ENCODE results near the gene ANAPC15.
"Not testable (repeated sequence)": the region's sequence is repeated elsewhere in the genome, so short reads cannot be mapped to it uniquely, and the experiment has no call there.

The ANAPC15 gene

DNA sequence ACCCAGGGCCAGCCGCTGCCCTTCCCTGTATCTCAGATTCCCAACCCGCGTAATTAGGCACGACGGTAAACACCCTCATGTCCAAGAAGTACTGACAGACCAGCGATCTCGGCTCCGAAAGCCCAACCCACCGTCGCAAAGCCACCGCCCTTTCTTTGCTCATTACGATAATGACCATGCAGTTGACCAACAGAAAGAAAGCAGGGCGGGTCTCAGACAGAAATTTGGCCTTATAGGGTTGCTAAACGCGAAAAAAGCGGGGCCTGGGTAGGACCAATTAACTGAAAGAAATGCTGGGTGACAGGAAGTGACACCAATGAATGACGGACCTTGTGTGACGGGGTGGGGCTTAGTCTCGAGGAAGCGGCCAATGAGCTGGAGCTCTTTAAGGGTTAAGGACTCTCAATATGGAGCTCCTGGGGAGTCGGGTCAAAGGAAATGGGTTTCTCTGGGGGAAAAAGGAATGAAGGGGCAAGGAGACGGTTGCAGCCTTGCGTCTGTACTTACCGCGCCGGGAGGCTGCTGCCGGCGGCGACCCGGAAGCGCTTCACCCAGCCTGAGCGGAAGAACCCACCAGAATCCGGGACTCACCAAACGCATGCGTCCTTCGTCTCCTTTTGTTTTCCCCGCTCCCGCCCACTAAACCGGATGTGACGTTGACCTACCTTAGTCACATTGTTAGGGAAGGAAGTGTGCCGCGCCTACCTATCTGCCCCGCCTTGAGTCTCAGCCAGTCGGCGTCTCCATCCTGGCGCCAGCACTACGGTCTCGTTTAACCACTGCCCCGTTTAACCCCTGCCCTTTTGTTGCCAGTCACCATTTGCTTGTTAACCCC is at the start of gene ANAPC15:
Gene ANAPC15 (minus strand): TSS at position 553 of the 835 bp plus-strand sequence. CDS start 1,419 bp downstream, outside the sequence.
- DNase-seq, result peak; percentile 99

DNA sequence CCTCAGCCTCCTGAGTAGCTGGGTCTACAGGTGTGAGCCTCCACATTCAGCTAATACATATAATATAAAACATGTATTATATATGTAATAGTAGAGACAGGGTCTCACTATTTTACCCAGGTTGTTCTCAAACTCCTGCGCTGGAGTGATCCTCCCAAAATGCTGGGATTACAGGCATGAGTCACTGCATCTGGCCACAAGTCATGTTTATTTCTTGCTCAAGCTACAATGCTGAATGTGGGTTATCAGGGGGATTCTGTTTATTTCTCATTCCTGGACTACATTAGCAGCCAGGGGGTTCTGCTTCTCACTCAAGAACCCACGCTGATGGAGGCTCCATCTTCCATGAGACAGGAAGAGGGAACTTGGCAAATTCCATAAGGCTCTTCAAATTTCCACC is 47.8 kb upstream of the ANAPC15 start:
- DNase-seq, result no peak

DNA sequence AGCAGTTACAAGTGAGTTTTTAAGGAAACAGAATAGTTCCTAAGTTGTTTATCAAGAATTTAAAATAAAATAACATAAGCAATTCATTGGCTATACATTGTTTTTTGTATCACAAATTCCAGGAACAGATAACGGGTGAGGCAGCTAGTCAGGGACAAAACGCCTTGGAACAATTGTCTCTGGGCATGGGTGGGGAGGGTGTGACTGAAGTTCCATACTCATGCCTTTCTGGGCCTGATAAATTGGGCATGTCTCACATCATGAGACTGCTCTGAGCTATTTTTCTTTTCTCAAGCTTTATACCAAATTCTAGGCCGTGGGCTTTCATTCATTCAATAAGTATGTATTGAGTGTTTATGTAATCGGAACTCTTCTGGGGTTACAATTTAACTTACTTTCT is 44.6 kb upstream of the ANAPC15 start:
- DNase-seq, result no peak

DNA sequence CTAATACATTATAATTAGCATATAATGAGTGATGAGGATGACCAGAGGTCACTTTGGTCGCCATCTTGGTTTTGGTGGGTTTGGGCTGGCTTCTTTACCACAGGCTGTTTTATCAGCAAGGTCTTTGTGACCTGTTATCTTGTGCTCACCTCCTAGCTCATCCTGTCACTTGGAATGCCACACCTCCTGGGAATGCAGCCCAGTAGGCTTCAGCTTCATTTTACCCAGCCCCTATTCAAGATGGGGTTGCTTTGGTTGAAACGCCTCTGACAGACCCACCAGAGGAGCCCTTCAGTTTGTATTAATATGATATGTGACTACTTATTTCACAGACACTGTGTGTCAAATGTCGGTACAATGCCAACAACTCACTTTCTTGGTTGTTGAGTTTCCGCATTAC is 43.3 kb upstream of the ANAPC15 start:
- no peak for DNase-seq

DNA sequence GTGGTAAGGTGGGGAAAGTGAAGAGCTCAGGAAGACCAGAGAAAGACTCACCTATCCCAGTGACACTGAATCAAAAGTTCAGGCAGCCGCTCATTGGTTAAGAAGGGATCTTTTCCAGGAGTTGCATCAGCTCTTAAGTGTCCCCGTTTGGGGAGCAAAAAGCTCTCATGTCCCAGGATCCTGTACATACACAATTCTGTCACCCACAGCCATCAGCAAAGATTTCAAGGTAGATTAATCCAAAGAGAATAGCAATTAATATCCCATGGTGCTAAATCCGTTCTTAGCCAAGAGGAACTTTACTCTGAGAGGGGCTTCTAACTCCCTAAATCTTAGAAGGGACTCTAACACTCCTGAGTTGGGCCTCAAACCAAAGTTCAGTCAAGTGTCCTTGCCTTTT is 42.3 kb upstream of the ANAPC15 start:
- no peak for DNase-seq

DNA sequence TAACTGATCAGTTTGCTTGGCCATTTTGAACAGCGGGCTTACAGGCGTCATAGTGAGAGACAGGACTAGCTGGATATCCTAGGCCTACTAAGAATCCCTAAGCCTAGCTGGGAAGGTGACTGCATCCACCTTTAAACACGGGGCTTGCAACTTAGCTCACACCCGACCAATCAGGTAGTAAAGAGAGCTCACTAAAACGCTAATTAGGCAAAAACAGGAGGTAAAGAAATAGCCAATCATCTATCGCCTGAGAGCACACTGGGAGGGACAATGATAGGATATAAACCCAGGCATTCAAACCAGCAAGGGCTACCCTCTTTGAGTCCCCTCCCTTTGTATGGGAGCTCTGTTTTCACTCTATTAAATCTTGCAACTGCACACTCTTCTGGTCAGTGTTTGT is 41.4 kb upstream of the ANAPC15 start:
- not testable (repeated sequence) for DNase-seq

DNA sequence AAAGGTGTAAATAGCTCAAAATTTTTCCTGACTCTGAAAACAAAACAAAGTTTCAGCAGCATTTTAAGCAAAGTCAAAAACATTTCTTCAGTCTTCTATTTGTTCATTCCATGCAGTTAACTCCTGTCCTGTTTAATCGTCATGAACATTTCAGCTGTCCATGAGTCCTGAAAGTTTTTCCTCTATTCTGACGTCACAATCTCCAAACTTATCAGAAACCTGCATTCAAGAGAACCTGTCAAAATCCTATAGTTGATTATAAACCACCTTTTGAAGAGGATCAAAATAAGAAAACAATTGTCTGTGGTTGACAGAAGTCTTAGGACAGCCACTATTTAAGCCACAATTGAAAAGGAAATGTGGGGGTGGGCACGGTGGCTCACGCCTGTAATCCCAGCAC is 38.4 kb upstream of the ANAPC15 start:
- no peak for DNase-seq

DNA sequence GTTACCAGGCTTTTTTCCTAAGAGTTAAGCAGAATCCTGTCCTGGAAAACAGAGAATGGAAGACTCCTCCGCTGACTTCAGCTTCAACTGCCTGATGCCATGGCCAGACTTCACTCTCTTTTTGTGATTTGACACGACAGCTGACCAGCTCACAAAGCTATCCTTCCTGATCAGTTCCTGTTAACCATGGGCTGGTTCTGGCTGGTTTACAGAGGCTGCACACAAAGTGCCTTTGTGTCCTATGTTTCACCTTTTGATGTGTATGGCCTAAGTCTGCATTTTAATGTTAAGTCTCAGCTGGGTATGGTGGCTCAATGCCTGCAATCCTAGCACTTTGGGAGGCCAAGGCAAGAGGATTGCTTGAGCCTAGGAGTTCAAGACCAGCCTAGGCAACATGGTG is 34.1 kb upstream of the ANAPC15 start:
- no peak for DNase-seq

DNA sequence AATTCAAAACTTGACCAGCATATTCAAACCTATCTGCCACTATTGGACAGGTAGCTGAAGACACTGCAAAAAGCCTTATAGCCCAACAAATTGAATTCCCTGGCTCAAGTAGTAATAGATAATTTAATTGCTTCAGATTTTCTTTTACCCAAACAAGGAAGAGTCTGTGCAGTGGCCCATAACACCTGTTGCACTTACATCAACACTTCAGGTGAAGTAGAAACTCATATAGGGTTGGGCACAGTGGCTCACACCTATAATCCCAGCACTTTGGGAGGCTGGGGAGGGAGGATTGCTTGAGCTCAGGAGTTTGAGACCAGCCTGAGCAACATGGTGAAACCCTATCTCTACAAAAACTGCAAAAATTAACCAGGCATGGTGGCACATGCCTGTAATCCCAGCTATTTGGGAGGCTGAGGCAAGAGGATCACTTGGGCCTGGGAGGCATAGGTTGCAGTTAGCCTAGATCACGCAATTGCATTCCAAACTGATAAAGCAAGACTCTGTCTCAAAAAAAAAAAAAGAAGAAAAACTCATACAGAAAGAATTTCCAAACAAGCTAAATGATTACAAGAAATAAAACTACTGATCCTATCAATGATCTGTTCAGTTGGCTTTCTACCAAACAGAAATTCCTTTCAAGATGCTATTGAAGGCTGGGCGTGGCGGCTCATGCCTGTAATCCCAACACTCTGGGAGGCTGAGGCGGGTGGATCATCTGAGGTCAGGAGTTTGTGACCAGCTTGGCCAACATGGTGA is 32.5 kb upstream of the ANAPC15 start:
- DNase-seq, result no peak

DNA sequence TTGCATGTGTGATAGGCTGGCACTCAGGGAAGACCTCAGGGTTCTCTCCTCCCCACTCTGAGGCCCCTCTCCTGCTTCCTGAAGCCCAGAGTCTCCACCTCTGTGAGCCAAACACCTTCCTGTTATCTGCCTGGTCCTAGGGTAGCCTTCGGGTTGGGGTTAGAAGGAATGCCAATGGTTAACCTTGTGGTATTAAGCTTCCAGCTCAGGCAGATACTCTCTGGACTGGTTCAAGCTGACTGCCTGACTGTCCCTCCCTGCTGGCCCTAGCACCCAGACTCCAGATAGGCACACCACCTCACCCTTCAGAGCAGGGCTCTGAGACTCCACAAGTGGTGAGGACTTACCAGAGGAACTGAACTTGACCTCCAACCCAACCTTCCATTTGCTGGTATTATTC is 30.0 kb upstream of the ANAPC15 start:
- DNase-seq, result not testable (repeated sequence)

DNA sequence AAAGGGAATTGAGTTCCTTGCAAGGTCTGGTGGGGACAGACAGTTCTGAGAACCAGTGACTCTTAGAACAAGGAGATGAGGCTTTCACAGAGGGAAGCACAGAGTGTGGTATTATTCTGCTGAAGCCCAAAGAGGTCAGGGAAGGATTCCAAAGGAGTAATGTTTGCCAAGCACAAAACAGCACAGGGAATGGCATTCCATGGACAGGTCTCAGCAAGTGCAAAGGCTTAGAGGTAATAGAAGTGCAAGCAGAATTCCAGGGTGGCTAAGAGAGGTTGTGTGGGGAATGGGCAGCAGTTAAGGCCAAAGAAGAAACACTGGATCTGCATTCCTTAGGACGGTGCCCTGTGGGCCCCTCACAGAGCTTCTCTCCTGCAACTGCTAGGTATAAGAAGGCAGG is 29.6 kb upstream of the ANAPC15 start:
- not testable (repeated sequence) for DNase-seq

DNA sequence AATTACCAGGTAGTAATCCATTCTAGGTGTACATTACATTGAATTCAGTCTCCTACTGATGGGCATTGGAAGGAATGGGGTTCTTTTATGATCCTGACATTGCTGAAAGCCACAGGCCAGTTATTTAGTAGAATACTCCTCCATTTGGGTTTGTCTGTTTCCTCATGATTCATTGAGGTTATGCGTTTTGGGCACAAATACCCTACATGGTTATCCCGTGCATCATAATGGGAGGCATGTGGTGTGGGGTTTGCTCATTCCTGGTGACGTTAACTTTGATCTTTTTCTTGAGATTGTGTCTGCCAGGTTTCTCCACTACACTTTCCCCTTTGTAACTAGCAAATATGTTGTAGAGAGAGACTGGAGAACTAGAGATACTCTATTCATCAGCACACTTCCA is 28.6 kb upstream of the ANAPC15 start:
- DNase-seq, result no peak

DNA sequence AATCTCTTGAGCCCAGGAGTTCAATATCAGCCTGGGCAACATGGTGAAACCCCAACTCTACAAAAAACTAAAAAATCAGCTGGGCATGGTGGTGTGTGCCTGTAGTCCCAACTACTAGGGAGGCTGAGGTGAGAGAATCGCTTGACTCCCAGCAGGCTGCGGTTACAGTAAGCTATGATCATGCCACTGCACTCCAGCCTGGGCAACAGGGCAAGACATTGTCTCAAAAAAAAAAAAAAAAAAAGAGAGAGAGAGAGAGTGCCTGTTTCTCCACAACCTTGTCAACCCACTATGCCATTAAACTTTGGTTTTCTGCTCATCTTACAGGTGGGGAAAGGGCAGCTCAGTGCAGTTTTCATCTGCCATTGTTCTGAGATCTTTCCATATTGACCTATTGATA is 28.2 kb upstream of the ANAPC15 start:
- DNase-seq, result no peak

DNA sequence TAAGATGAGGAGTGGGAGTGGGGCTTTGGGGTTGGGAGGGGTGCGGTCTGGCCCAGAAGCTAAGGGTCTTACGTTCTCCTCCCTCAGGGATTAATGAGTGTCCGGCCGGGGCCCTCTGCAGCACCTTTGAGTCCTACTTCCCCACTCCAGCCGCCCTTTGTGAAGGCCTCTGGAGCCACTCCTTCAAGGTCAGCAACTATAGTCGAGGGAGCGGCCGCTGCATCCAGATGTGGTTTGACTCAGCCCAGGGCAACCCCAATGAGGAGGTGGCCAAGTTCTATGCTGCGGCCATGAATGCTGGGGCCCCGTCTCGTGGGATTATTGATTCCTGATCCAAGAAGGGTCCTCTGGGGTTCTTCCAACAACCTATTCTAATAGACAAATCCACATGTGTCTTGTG is 27.0 kb upstream of the ANAPC15 start:
- DNase-seq, result no peak

DNA sequence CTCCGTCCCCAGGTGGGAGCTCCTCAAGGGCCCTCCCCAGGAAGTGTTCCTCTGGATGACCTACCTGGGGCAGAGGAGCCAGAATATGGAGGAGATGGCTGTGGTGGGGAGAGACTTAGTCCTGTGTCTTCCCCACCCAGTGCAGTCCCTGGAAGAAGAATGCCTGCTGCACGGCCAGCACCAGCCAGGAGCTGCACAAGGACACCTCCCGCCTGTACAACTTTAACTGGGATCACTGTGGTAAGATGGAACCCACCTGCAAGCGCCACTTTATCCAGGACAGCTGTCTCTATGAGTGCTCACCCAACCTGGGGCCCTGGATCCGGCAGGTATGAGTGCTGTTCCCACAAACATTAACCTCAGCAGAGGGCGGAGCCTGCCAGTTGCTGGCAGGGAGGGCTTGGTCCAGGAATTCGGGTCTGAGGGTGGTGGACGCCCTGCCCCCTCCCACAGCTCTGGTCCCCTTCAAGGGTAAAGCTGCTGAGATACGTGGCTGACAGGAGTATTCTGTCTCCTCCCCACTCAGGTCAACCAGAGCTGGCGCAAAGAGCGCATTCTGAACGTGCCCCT is 26.4 kb upstream of the ANAPC15 start:
- no peak for DNase-seq

DNA sequence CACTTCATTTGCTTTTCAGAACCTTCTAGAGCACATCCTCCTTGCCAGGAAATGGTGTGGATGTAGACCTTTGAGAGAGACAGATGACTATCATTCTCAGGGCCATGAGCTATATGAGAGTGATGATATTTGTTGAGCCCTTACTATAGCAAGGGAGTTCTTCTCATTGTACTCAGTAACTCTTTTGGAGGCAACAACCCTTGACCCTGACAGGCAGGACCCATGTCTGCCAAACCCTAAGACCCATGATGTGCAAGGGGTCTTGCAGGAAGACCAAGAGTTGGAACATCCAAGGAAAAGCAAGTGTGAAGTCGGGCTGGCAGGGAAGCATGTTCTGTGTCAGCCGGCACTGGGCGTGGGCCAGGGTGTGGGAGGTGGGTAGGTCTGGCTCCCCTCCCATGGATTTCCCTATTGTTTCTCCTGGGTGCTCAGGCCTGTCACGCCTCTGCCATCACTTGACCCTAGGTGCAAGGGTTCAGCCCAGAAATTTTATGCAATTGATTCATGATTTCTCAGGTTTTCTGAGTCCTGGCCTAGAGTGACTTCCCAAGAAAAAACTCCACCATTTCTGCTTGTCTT is 24.3 kb upstream of the ANAPC15 start:
- no peak for DNase-seq

DNA sequence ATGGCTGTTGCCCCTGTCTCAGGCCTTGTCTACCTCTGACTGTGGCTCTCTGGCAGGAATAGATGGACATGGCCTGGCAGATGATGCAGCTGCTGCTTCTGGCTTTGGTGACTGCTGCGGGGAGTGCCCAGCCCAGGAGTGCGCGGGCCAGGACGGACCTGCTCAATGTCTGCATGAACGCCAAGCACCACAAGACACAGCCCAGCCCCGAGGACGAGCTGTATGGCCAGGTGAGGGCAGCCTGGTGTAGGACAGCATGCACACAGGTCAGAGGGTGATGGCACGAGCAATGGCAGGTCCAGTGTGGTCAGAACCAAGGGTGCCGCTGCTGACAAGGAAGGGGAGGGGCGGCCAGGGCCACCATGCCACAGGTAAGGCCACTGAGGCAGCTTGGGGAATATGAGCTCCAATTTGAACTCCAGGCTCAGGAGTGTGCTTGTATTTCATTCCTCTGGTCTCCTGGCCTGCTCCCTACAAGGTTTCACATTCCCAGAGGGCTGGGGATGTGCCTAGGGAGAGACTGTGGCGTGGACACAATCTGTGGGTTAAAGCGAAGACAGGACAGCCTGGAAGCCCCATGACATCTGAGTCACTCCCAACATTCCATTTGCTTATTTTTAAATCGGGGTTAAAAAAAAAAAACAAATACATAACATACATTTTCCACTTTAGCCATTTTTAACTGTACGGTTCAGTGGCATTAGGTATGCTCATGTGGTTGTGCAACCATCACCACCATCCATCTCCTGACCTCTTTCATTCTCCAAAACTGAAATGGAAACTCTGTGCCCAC is 23.6 kb upstream of the ANAPC15 start:
- DNase-seq, result no peak

DNA sequence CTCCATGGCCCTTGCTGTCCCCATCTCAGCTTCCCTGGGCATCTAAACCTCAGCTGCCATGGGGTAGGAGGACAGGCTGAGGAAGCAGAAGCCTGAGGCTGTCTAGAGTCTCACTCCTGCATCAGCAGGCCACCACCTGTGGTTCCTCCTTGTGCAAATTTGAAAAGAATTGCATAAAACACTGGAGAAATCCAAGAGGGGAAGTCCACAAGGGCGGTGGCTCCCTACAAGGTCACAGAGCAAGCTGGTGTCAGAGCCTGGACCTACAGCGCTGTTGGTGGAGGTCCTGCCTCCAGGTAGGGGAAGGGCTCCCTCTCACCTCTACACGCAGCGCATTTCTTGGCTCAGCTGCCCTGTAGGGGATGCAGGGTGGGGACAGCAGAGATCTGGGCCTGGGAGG is 23.0 kb upstream of the ANAPC15 start, which contains the start of gene FOLR3:
Gene FOLR3 (plus strand): TSS at position 253 of the 400 bp plus-strand sequence. CDS start 228 bp downstream, outside the sequence.
- not testable (repeated sequence) for DNase-seq

DNA sequence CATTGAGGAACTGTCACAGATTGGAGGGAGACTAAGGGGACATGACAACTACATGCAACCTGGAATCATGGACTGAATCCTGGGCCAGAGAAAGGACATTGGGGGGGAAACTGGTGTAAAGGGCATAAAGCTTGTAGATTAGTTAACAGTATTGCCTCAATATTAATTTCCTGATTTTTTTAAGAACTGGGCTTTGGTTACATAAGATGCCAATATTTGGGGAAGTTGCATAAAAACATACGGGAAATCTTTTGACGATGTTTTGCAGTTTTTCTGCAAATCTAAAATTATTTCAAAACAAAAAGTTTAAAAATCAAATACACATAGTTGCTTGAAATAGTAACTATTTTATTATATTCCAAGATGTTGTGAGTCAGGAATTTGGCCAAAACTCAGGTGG is 20.2 kb upstream of the ANAPC15 start:
- DNase-seq, result no peak

DNA sequence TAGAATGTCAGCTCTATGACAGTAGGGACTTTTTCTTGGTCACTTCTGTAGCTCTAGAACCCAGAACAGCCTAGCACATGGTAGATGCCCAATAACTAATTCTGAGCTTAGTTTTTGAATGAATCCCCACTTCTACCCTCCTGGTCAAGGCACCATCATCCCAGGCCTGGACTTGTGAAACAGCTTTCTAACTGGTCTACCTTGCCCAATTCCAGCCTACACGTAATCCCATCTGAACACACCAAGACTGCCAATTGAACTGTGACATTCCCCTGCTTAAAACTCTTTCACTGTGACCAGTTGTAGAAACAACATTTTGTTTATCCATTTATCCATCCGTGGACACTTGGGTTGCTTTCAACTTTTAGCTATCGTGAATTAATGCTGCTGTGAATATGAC is 16.9 kb upstream of the ANAPC15 start:
- no peak for DNase-seq

DNA sequence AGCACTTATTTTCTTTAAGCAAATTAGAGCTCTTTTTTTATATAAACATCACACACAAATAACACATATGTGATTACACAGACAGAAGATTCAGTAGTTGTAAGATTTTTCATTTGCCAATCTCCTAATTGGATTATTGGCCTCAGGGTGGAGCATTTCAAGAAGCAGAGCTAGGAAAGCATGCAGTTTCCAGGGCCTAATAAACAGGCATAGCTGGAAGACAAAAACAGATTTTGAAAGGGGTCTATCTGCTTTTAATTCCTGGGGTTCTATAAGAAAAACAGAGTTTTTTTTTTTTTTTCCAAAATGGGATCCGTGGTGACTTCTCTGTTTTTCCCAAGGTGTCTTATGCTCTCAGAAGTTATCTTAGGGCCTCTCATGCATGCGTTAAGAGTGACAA is 15.4 kb upstream of the ANAPC15 start:
- no peak for DNase-seq

DNA sequence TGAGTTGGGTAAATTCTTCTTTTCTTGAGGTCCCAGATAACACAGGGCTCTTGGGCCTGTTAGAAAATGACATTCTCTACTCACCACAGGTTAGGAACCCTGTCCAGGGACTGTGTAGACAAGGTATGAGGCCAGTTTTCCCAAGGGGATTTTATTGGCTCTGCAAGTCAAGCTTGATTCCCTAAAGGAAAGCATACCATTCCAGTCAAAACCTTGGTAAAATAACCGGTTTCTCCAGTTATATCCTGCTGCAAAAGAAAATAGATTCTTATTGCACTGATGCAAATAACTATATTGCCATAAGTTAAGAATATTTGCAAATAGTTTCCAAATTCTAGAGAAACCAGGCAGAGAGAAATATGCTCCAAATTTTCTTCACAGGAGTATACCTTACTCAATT is 13.5 kb upstream of the ANAPC15 start:
- DNase-seq, result no peak

DNA sequence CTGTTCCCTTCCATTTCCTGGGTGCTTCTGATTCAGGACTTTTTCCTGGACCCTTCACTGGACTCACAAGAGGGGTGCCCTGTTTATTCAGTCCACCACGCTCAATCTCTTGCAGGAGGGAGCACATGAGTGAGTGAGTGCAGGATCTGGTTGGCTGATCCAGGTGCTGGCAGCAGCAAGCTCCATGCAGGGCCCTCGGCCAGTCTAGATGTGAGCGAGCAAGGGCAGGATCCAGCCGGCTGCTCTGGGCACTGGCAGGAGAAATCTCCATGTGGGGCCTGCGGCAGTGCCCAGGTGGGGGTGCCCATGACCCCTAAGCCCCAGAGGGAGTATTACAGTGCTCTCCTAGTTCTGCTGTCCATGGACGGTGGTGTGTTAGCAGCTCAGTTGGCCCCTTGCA is 11.6 kb upstream of the ANAPC15 start:
- no peak for DNase-seq
